Stimulated activated CD4-positive, alpha-beta T cell treated with anti-CD3 and anti-CD28 coated beads, Interleukin-4, amount 100 ng/mL, for 48 hours (primary cell): Measurements from ENCODE around the gene ATG9B.
A peak's percentile ranks its signal among the peaks of the same experiment; 100 is the strongest.
"Not testable (repeated sequence)": the region's sequence is repeated elsewhere in the genome, so short reads cannot be mapped to it uniquely, and the experiment has no call there.

ENCODE experiments used
- DNase-seq, 2 donors: peaks; one replicate each; pipeline ENCODE4 v3.0.0-alpha.2; 2020; ENCODE audit warnings: low read depth in 2 of 2

The ATG9B gene

DNA sequence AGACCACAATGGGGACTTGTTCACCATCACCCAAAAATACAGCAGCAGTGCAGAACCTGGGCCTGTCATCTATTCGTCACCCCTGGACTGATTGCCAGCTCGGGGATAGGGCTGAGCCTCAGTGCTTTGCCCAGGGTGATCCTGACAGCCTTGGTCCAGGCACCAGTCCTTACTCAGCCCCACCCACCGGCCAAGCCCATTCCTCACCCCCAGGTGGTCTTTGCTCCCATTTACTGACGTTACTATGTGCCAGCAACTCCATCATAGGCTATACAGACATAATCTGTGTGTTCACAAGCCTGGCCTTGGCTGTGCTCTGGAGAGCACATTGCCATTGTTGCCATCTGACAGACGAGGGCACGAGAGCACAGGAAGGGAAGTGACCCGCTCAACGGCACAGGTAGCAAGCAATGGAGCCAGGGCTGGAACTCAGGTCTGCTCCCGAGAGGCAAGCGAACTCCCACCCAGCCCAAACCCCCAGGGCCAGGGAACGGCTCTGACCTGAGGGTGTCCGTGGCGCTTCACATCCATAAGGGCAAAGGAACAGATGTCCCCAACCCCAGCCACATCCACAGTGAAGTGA lies 6.8 kb downstream of the ATG9B start:
- DNase-seq, result no peak

DNA sequence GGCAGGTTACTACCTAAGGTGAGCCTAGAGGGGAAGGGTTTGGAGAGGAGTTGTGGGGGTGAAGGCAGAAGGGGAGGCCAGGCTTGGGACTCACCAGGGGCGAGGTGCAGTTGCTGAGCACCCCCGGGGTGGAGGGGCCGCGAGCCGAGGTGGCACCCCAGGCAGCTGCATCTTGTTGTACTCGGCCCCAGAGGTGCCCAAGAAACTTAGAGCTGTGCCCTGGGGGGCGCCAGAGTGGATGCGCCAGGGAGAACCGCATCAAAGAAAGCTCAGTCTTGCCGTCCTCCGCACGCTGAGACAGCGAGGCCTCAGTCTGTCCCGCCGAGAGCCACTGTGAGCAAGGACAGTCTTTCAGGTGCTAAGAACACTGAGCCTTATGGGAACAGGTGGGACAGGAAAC lies 7.4 kb downstream of the ATG9B start:
- no peak for DNase-seq

DNA sequence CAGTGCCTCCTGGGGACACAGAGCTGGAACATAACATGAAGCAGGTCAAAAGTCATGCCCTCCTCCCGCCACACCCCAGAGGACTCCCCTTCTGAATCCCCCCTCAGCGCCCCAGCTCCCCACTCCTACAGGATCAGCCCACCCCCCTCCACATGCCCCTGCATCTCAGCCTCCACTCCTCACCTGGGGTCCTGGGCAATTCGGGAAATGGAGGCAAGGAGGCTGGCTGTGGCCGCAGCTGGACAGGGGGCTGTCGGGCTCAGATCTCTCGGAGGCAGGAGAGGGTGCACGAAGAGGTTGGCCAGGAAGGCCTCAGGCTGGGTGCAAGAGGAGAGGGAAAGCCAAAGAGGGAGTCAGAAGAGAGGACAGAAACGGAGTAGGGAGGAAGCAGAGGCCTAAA lies 7.8 kb downstream of the ATG9B start:
- no peak for DNase-seq

DNA sequence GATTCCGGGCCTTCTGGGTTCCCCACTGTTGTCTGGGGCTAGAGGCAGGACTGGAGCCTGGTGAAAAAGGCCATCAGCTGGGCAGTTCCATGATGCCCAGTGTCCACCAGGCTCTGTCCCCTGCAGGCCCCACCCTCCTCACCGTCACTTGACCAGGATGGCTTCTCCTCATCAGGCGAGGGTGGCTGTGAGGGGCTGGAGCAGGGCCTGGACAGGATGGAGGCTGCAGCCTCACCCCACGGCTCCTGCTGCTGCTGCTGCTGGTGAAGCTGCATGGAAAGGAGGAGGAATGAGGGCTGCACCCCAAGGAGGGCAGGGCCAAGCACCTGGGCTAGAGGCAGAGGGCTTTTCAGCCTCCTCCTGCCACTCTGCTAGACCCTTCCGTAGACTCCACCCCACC lies 8.3 kb downstream of the ATG9B start:
- no peak for DNase-seq

DNA sequence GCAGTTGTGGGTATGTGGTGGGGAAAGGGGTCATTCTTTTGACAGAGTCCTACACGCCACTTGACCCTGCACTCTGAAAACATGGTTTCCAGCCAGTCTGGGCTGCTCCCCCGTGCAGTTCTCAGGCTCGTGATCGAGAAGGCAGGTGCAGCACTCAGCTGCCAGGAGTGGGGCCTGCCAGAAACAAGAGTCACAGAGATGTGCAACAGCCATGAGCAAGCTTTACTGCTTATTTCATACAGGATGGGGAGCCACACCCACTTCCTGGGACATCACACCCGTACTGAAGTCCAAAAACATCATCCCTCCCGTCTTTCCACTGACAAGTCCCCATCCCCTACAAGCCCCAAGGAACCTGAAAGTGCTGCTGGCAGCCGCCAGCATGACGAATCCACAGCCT lies 9.3 kb downstream of the ATG9B start:
- no peak for DNase-seq

DNA sequence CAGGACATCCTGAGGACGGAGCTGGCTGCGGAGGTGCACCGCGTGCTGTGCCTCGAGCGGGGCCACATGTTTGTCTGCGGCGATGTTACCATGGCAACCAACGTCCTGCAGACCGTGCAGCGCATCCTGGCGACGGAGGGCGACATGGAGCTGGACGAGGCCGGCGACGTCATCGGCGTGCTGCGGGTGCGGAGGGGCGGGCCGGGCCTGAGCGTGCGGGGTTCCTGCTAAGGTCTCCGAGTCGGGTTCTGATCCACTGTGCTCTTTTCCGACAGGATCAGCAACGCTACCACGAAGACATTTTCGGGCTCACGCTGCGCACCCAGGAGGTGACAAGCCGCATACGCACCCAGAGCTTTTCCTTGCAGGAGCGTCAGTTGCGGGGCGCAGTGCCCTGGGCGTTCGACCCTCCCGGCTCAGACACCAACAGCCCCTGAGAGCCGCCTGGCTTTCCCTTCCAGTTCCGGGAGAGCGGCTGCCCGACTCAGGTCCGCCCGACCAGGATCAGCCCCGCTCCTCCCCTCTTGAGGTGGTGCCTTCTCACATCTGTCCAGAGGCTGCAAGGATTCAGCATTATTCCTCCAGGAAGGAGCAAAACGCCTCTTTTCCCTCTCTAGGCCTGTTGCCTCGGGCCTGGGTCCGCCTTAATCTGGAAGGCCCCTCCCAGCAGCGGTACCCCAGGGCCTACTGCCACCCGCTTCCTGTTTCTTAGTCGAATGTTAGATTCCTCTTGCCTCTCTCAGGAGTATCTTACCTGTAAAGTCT lies 10.4 kb downstream of the ATG9B start:
- DNase-seq, result peak; percentile 84 to 86

DNA sequence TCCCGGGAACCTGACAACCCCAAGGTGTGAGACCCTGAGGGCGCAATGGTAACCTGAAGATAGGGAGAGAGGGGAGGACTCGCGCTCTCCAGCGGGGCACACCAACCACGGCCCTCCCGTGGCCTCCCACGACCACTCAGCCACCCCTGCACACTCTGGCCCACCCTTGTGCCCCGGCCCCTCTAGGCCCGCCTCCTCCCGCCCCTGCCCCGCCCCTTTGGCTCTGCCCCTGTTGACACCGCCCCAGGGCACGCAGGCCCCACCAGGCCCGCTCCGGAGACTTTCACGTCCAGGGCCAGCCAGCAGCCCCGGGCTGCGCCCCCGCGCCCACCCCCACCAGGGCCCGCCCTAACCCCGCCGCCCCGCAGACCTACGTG lies 10.9 kb downstream of the ATG9B start:
- DNase-seq, result no peak

DNA sequence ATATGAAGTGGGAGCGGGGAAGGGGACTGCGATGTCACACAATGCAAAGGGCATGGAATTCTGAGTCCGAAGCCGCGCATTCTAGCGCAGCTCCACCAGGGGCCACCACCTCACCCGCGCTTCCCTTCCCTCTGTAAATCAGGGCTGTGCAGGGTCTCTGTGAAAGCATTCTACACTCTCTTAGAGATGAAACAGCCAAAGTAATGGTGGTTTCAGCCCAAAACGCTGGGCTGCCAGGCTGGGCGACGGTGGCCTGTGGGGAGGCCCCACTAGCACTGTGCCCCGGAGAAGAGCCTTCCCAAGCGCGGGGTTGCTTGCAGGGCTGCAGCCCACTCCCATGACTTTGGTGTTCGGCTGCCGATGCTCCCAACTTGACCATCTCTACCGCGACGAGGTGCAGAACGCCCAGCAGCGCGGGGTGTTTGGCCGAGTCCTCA lies 11.4 kb downstream of the ATG9B start:
- DNase-seq, result no peak

DNA sequence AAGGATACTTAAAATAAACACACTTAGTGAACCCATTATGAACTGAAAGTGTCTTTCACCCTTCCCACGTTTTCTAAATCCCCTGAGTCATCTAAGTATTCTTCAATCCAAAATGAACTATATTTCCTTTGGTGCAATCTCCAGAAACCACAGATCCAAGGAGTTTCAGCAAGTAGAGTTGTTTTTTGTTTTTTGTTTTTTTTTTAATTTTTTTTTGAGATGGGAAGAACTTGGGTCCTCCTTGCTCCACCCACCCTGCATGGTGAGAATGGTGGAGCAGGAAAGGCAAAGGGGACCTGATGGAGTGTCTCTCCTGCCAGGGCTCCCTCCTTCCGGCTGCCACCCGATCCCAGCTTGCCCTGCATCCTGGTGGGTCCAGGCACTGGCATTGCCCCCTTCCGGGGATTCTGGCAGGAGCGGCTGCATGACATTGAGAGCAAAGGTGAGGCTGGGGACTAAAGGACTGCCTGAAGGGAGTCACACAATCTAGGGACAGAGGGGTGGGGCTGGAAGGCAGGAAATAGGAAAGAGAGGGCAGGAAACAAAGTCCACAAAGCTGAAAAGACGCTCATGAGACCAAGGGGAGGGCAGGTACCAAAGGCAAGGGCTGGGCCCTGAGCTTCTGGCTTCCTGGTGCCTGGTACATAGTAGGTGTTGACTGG lies 12.1 kb downstream of the ATG9B start:
- no peak for DNase-seq

DNA sequence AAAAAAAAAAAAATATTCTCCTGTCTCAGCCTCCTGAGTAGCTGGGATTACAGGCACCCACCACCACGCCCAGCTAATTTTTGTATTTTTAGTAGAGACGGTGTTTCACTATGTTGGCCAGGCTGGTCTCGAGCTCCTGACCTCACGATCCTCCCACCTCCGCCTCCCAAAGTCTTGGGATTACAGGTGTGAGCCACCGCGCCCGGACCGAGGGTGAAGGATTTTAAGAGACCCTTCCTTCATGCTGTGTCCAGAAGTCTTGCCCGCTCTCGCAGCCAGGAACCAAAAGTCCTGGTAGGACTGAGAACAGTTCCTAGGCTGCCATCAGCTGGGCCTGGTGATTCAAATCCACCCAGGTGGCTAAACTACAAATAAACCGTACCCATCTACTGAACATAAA lies 12.7 kb downstream of the ATG9B start:
- DNase-seq, result not testable (repeated sequence)

DNA sequence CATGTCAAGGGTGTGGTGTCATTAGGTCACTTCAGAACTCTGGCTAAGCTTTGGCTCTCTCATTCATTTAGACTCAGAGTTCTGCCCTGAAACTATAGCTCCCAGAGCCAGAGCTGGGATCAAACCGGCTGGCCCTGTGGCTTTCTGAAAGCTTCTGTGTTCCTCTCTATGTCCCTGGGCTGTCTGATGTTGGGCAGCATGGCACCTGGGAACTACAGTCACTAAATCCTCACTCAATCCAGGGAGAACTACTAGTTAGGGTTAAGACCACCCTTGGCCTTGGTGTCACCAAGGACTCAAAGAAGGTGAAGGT lies 13.2 kb downstream of the ATG9B start:
- no peak for DNase-seq

DNA sequence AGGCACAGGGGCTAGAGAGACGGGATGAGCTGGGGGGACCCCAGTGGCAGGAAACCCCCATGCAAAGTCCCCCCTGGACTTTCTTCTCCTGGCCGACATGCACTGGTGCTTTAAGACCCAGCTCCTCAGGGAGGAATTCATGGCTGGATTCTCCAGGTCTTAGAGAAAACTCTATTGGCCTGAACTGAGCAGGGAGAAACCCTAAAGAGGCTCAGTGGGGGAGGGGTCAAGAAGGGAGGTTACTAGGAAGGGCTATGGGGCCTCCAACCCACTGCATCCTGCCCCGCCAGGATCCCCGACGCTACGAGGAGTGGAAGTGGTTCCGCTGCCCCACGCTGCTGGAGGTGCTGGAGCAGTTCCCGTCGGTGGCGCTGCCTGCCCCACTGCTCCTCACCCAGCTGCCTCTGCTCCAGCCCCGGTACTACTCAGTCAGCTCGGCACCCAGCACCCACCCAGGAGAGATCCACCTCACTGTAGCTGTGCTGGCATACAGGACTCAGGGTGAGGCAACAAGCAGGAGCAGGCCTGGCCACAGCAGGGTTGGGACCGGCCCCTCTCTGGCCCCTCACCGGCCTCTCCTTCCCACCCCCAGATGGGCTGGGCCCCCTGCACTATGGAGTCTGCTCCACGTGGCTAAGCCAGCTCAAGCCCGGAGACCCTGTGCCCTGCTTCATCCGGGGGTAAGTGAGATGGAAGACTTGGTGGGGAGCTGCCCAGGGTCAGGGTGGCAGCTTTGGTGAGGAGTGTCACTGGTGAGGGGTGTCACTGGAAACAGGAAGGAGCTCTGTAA lies 13.8 kb downstream of the ATG9B start:
- no peak for DNase-seq

DNA sequence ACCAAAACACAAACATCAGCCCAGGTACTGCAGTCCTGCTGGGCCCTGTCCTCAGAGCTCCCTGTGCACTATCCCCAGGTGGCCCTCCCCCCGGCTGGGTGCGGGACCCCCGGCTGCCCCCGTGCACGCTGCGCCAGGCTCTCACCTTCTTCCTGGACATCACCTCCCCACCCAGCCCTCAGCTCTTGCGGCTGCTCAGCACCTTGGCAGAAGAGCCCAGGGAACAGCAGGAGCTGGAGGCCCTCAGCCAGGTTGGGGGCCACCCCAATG lies 14.3 kb downstream of the ATG9B start:
- no peak for DNase-seq

DNA sequence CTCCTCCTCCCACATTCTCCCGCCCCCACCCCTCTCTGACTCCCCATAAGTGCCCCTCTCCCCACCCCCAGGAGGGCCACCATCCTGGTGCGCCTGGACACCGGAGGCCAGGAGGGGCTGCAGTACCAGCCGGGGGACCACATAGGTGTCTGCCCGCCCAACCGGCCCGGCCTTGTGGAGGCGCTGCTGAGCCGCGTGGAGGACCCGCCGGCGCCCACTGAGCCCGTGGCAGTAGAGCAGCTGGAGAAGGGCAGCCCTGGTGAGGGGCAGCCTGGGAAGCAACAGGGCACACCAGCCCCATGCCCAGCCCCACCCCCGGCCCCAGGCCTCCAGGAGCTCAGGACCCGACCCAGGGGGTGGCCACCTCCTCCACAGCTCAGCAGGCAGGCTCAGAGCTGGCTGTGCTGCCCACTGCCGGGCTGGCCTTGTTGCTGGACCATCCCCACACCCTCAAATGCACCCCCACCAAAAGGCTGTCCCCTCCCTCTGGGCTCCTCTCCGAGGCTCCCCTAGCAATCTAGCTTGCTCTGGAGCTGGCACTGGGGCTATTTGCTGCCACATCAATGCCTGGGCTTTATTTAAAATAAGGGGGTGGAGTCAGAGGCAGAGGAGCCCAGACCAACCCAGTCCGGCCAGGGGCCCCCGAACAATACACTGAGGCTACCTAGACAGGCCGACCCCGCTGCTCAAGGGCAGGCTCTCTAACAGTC lies 14.8 kb downstream of the ATG9B start:
- no peak for DNase-seq

DNA sequence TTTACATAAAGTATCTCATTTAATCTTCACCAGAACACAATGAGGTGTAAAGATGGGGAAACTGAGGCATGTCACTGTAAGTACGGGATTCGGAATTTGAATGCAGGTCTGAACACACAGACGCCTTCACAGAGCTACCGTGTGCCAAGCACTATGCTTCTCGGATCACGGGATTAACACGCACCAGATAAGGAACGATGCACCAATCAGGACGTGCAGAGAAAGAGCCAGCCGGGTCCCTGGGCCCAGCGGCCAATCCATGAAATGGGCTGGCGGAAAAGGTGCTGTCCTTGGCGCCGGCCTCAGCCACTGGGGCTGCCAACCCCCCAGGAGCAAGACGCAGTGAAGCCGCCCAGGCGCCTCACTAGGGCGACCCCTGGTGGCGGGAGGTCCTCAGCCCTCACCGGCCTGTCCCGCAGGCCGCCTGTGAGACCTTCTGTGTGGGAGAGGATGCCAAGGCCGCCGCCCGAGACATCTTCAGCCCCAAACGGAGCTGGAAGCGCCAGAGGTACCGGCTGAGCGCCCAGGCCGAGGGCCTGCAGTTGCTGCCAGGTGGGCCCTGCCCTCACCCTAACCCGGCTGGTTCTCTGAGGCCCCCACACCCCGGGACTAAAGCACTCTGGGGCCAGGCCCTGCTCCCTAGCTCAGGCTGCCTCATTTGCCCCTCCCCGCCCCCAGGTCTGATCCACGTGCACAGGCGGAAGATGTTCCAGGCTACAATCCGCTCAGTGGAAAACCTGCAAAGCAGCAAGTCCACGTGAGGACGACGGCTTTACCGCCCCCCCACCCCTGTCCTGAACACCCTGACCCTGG lies 15.6 kb downstream of the ATG9B start:
- DNase-seq, result peak; percentile 79 to 90

DNA sequence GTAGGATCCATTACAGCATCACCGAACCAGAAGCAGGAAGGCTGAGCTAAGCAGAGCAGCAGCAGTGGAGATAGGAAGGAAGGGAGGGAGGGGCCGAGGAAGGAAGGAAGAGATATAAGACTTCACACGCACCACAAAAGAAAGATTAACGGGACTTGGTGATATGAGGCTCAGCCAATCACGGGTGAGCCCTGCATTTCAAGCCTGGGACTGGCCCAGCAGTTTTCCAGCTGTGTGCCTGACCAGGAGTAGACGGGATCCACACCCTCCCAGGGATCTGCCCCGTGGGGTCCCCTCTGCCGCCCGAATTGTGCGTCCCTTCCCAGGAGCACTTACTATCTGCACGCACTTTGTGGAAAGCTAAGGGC lies 16.2 kb downstream of the ATG9B start:
- DNase-seq, result no peak

DNA sequence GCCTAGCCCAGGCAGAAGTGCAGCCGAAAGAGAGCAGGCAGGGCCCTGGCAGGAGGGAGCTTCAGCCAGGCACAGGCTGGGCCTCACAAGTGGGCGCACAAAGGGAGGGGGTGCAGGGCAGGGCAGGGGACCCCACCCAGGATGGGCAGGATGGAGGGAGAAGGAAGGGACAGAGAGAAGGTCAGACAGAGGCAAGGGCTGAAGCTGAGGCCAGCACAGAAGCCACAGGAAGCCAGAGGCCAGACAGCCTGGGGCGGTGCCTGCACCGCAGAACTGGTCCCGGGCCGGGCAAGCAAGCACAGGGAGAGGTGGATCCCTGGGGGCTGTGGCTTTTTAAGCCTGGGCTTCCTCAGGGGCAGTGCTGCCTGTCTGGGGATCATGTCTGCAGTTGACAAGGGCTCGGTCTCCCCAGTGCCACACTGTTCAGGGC lies 16.8 kb downstream of the ATG9B start:
- no peak for DNase-seq

DNA sequence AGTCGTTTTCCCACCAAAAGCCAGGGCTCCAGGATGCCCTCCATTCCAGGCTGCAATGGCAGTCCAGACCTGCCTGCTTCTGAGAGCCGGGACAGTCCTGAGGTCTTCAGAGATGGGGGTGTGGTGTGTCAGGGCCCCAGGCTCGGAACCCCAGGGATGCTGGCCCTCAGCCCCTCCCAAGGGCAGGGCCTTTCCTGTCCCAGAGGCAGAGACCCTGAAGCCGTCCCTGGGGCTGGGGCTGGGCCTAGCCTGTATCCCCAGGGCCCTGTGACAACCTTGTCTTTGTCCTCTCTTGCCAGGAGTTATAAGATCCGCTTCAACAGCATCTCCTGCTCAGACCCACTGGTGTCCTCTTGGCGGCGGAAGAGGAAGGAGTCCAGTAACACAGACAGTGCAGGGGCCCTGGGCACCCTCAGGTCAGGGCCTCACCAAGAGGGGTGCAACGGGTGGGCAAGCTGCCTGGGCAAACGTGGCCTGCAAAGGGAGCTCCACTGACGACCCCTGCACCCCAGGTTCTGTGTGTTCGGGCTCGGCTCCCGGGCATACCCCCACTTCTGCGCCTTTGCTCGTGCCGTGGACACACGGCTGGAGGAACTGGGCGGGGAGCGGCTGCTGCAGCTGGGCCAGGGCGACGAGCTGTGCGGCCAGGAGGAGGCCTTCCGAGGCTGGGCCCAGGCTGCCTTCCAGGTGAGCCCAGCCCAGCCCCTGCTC lies 17.5 kb downstream of the ATG9B start:
- DNase-seq, result no peak

DNA sequence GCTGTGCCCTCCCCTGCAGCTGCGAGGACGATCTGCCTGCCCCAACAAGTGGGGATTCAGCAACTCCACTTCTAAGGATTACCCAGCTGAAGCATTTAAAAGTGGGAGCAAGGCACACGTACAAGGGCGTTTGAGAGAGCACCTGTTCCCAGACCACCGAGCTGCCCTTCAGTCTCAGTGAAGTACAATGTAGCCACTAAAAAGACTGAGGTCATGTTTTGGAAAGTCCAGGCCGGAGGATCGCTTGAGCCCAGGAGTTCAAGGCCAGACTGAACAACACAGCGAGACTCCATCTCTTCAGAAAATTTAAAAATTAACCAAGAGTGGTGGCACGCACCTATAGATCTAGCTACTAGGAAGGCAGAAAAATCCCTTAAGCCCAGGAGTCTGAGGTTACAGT lies 18.7 kb downstream of the ATG9B start:
- no peak for DNase-seq

DNA sequence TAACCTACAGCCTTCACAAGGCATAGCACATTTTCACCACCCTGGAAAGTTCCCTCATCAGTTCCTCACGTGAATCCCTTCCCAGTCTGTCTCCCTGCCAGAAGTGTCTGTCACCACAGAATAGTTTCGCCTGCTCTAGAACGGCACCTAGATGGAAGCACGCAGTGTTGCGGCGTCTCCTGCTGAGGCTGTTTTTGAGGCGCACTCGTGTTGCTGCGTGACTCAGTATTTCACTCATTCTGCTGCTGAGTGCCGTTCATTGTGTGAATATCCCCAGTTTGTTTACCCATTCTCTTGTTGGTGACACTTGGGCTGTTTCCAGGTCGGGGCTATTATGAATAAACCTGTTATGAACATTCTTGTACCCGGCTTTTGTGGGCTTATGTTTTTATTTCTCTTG lies 20.7 kb downstream of the ATG9B start:
- DNase-seq, result no peak

DNA sequence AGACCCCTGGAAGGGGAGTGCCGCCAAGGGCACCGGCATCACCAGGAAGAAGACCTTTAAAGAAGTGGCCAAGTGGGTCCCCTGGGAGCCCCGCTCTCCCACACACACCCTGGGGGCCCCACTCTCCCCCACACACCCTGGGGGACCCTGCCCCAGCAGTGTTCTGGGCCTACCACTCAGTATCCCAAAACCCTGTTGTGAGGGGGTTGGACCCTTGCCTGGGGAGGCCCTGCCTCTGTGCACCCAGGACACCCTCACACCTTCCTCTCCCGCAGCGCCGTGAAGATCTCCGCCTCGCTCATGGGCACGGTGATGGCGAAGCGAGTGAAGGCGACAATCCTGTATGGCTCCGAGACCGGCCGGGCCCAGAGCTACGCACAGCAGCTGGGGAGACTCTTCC lies 22.7 kb downstream of the ATG9B start:
- no peak for DNase-seq
